Gastrocnemius medialis (tissue), 4 donors: ENCODE data around the gene DHH.
"Not testable (repeated sequence)": the region's sequence is repeated elsewhere in the genome, so short reads cannot be mapped to it uniquely, and the experiment has no call there.

ENCODE experiments used
- CTCF ChIP-seq, 5 experiments: fragments of 450-650 bp in 3 of 5; fragments of 200-600 bp in 2 of 5; sonication (generic) in 2 of 5; IDR thresholded peaks in 4 of 5; conservative IDR thresholded peaks in 1 of 5; 1 replicate in 4 of 5; 2 replicates in 1 of 5; pipeline ENCODE4 v1.5.1; 2016 to 2019; ENCODE audit warnings: antibody characterized with exemption in 5 of 5, mild to moderate bottlenecking in 3 of 5, moderate library complexity in 3 of 5
- POLR2A ChIP-seq, 2 donors: fragments of 450-650 bp; IDR thresholded peaks; one replicate each; pipeline ENCODE4 v1.6.1; 2017; ENCODE audit warnings: antibody characterized with exemption in 2 of 2, mild to moderate bottlenecking in 2 of 2, moderate library complexity in 2 of 2

GRCh38 chr12:49127971-49128370 is 33.4 kb upstream of the DHH start:
- not testable (repeated sequence) for TF ChIP-seq CTCF (IDR thresholded peaks at IDR 0.05 in 4 of 5, conservative IDR thresholded peaks at IDR 0.05 in 1 of 5); POLR2A (IDR thresholded peaks at IDR 0.05)
